CD4-positive, alpha-beta T cell treated with Interleukin-17A for 4 hours (primary cell): ENCODE measurements around the gene ST6GALNAC3.
"Not testable (repeated sequence)": the region's sequence is repeated elsewhere in the genome, so short reads cannot be mapped to it uniquely, and the experiment has no call there.

Experiments
- DNase-seq: peaks from one replicate; pipeline ENCODE4 v3.0.0-alpha.2; 2020; ENCODE audit warnings: mixed read lengths

Gene ST6GALNAC3

GRCh38 chr1:76203127-76203526, 128.6 kb downstream of the ST6GALNAC3 start:
- DNase-seq, result no peak

- no peak for DNase-seq
Observed at GRCh38 chr1:76209238-76209637, 134.7 kb downstream of the ST6GALNAC3 start.

- no peak for DNase-seq
Observed at GRCh38 chr1:76209648-76210047, 135.1 kb downstream of the ST6GALNAC3 start.

GRCh38 chr1:76210160-76210559, 135.6 kb downstream of the ST6GALNAC3 start:
- DNase-seq, result no peak

- DNase-seq, result no peak
Observed at GRCh38 chr1:76218888-76219287, 144.3 kb downstream of the ST6GALNAC3 start.

- no peak for DNase-seq
Observed at GRCh38 chr1:76219366-76219818, 144.8 kb downstream of the ST6GALNAC3 start.

- no peak for DNase-seq
Observed at GRCh38 chr1:76224752-76225151, 150.2 kb downstream of the ST6GALNAC3 start.

GRCh38 chr1:76225526-76225925, 151.0 kb downstream of the ST6GALNAC3 start:
- no peak for DNase-seq

GRCh38 chr1:76227621-76228020, 153.1 kb downstream of the ST6GALNAC3 start:
- DNase-seq, result no peak

- no peak for DNase-seq
Observed at GRCh38 chr1:76229279-76230005, 154.9 kb downstream of the ST6GALNAC3 start.

GRCh38 chr1:76230842-76231281, 156.3 kb downstream of the ST6GALNAC3 start:
- DNase-seq, result no peak

- no peak for DNase-seq
Observed at GRCh38 chr1:76231320-76231719, 156.8 kb downstream of the ST6GALNAC3 start.

GRCh38 chr1:76232666-76233065, 158.1 kb downstream of the ST6GALNAC3 start:
- DNase-seq, result no peak

- DNase-seq, result no peak
Observed at GRCh38 chr1:76234061-76234460, 159.5 kb downstream of the ST6GALNAC3 start.

GRCh38 chr1:76237211-76237610, 162.7 kb downstream of the ST6GALNAC3 start:
- no peak for DNase-seq

GRCh38 chr1:76238094-76238628, 163.6 kb downstream of the ST6GALNAC3 start:
- no peak for DNase-seq

- DNase-seq, result no peak
Observed at GRCh38 chr1:76239470-76239918, 164.9 kb downstream of the ST6GALNAC3 start.

GRCh38 chr1:76240316-76240715, 165.8 kb downstream of the ST6GALNAC3 start:
- DNase-seq, result no peak

- DNase-seq, result not testable (repeated sequence)
Observed at GRCh38 chr1:76242587-76242986, 168.0 kb downstream of the ST6GALNAC3 start.

GRCh38 chr1:76247261-76247852, 172.8 kb downstream of the ST6GALNAC3 start:
- no peak for DNase-seq

GRCh38 chr1:76250271-76250670, 175.7 kb downstream of the ST6GALNAC3 start:
- no peak for DNase-seq

- DNase-seq, result no peak
Observed at GRCh38 chr1:76252431-76252830, 177.9 kb downstream of the ST6GALNAC3 start.

- DNase-seq, result no peak
Observed at GRCh38 chr1:76254104-76255030, 179.8 kb downstream of the ST6GALNAC3 start.
